SU-DHL-6 (cell line): ENCODE measurements around the gene CFAP58.

Source experiments
- H2AFZ ChIP-seq: fragments of 200-600 bp; sonication (generic); 2 replicates; pipeline ENCODE4 v1.6.1; 2014; ENCODE audit warnings: low read depth, mild to moderate bottlenecking, moderate library complexity, mixed read lengths, antibody characterized with exemption, low read length; ENCODE audit not compliant: severe bottlenecking
- H3F3A ChIP-seq: fragments of 200-600 bp; shearing (Covaris generic); 2 replicates; pipeline ENCODE4 v1.6.0; 2016; ENCODE audit warnings: antibody characterized with exemption, mild to moderate bottlenecking; ENCODE audit not compliant: insufficient read depth
- H3K27ac ChIP-seq: fragments of 200-600 bp; sonication (generic); 2 replicates; pipeline ENCODE4 v1.5.1; 2016; ENCODE audit warnings: low read depth, mild to moderate bottlenecking, low read length, moderate library complexity, mixed read lengths
- H3K27me3 ChIP-seq: fragments of 200-600 bp; sonication (generic), shearing (Covaris generic); 2 replicates; pipeline ENCODE4 v1.6.0; 2014; ENCODE audit warnings: mild to moderate bottlenecking, low read length
- H3K36me3 ChIP-seq: fragments of 200-600 bp; sonication (generic); 2 replicates; pipeline ENCODE4 v1.6.1; 2014; ENCODE audit warnings: mild to moderate bottlenecking, low read length, mixed read lengths
- H3K4me2 ChIP-seq: fragments of 300-600, 200-600 bp; shearing (Covaris generic), sonication (generic); 2 replicates; pipeline ENCODE4 v1.6.0; 2014; ENCODE audit warnings: low read length, low read depth, mild to moderate bottlenecking; ENCODE audit not compliant: poor library complexity, severe bottlenecking
- H3K4me3 ChIP-seq: fragments of 200-600 bp; sonication (generic); 2 replicates; pipeline ENCODE4 v1.5.1; 2014; ENCODE audit warnings: antibody characterized with exemption, low read length, mild to moderate bottlenecking, mixed read lengths; ENCODE audit not compliant: insufficient read depth, poor library complexity, severe bottlenecking
- H3K79me2 ChIP-seq: fragments of 200-600 bp; sonication (generic); 2 replicates; pipeline ENCODE4 v1.6.1; 2014; ENCODE audit warnings: mild to moderate bottlenecking, low read length, moderate library complexity; ENCODE audit not compliant: insufficient read depth
- H3K9ac ChIP-seq: fragments of 200-600 bp; sonication (generic); 2 replicates; pipeline ENCODE4 v1.7.0; 2014; ENCODE audit warnings: mild to moderate bottlenecking, low read length
- H3K9me2 ChIP-seq: fragments of 200-600 bp; sonication (generic); replicated peaks from 2 replicates; pipeline ENCODE4 v1.6.1; 2014; ENCODE audit warnings: low read length; ENCODE audit not compliant: insufficient read depth
- H3K9me3 ChIP-seq: fragments of 200-600 bp; sonication (generic); 2 replicates; pipeline ENCODE4 v1.6.1; 2014; ENCODE audit warnings: low read length, mixed read lengths; ENCODE audit not compliant: insufficient read depth
- H4K20me1 ChIP-seq: fragments of 200-600 bp; sonication (generic); 2 replicates; pipeline ENCODE4 v1.6.1; 2014; ENCODE audit warnings: low read depth, mild to moderate bottlenecking, antibody characterized with exemption, low read length, moderate library complexity, mixed read lengths
- EZH2phosphoT487 ChIP-seq: fragments of 200-600 bp; sonication (generic), shearing (Covaris generic); conservative IDR thresholded peaks from 2 replicates; pipeline ENCODE4 v1.6.1; 2018; ENCODE audit warnings: mild to moderate bottlenecking, antibody characterized with exemption, low read length, moderate library complexity, mixed read lengths
- TF ChIP-seq, protein P1 (sequence below): fragments of 200-600 bp; sonication (generic); IDR thresholded peaks from one replicate; pipeline ENCODE4 v1.5.1; 2017; ENCODE audit warnings: antibody characterized with exemption, mild to moderate bottlenecking, low read length, moderate library complexity; ENCODE audit not compliant: insufficient read depth, poor library complexity, severe bottlenecking

The CFAP58 gene

GRCh38 chr10:104351919-104352318 is 1.7 kb upstream of the CFAP58 start:
- Histone ChIP-seq H3K4me3 (no peak overlapping the region), H3K9me3 (no peaks in the 10 kb centered on the region), H3K79me2 (no peaks in the 10 kb centered on the region), H3K36me3 (no peaks in the 10 kb centered on the region), H3F3A (no peaks in the 10 kb centered on the region), H3K27me3 (no peaks in the 10 kb centered on the region), H2AFZ (no peak overlapping the region), H3K27ac (no peak overlapping the region), H3K9ac (no peak overlapping the region), H3K4me2 (peak overlapping the region; percentile 35), H3K9me2 (no peaks in the 10 kb centered on the region), H4K20me1 (no peaks in the 10 kb centered on the region)
- TF ChIP-seq, protein P1, sequence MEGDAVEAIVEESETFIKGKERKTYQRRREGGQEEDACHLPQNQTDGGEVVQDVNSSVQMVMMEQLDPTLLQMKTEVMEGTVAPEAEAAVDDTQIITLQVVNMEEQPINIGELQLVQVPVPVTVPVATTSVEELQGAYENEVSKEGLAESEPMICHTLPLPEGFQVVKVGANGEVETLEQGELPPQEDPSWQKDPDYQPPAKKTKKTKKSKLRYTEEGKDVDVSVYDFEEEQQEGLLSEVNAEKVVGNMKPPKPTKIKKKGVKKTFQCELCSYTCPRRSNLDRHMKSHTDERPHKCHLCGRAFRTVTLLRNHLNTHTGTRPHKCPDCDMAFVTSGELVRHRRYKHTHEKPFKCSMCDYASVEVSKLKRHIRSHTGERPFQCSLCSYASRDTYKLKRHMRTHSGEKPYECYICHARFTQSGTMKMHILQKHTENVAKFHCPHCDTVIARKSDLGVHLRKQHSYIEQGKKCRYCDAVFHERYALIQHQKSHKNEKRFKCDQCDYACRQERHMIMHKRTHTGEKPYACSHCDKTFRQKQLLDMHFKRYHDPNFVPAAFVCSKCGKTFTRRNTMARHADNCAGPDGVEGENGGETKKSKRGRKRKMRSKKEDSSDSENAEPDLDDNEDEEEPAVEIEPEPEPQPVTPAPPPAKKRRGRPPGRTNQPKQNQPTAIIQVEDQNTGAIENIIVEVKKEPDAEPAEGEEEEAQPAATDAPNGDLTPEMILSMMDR = no peak
- no peak for TF ChIP-seq EZH2phosphoT487

DNA sequence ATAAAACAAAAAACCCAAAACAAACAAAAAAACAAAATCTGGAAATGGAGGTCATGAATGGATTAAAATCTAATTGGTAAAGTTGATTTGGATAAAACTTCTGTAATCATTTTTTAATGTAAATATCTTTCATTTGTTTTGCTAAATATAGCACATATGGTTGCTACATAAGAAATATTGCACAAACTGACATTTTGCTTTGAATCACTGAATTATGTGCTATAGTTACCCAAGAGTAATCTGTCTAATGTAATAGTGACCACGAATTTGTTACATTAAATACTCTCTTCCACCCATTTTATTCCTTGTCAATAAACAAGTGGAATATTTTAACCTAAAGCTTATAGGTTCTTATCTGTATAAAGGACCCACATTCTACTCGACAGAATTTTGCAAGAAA is 6.2 kb downstream of the CFAP58 start:
- Histone ChIP-seq H3K27ac (no peak overlapping the region), H3K4me2 (no peak overlapping the region), H3K27me3 (no peaks in the 10 kb centered on the region; the same call in 1 of the 2 replicates), H3F3A (no peaks in the 10 kb centered on the region), H3K79me2 (no peaks in the 10 kb centered on the region), H3K9me2 (no peaks in the 10 kb centered on the region), H3K36me3 (no peaks in the 10 kb centered on the region), H2AFZ (no peak overlapping the region), H3K9me3 (no peaks in the 10 kb centered on the region), H3K4me3 (no peak overlapping the region), H3K9ac (no peak overlapping the region), H4K20me1 (no peaks in the 10 kb centered on the region)
- TF ChIP-seq EZH2phosphoT487 = no peak
- TF ChIP-seq, protein P1 = no peak

DNA sequence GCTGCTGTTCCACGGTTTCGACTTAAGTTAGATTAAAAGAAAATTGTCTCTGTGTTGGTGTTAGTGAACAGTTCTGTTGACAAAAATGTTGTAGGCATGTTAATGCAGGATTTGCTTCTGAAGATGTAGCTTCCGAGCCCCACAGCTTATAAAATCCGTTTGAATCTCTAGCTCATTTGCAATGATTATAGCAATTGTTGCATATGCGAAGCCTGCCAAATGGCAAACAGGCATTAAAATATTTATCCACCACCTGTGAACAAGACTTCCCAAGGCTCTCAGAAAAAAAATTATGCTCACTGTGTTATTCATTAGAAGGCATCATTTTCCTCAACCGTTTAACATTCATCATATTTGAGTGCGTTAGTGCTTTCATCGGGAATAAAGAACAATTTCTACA is 14.3 kb downstream of the CFAP58 start:
- Histone ChIP-seq H3K9ac (no peak overlapping the region), H3K27me3 (no peaks in the 10 kb centered on the region; the same call in 1 of the 2 replicates), H3K9me2 (no peaks in the 10 kb centered on the region), H3K27ac (no peak overlapping the region), H3K79me2 (no peaks in the 10 kb centered on the region), H4K20me1 (no peaks in the 10 kb centered on the region), H2AFZ (no peak overlapping the region), H3K9me3 (no peaks in the 10 kb centered on the region), H3K4me3 (no peak overlapping the region), H3F3A (no peaks in the 10 kb centered on the region), H3K4me2 (no peak overlapping the region), H3K36me3 (no peaks in the 10 kb centered on the region)
- TF ChIP-seq, protein P1 = no peak
- no peak for TF ChIP-seq EZH2phosphoT487
